Sigmoid colon (tissue), 4 donors: ENCODE measurements around the gene CNRIP1.

ENCODE experiments used
- EP300 ChIP-seq, 4 donors: sonication (generic); formaldehyde crosslinking; IDR thresholded peaks; one replicate each; pipeline ENCODE4 v1.6.1; 2017; ENCODE audit warnings: antibody characterized with exemption in 4 of 4
- POLR2A ChIP-seq, 2 donors: fragments of 450-650 bp; IDR thresholded peaks; one replicate each; pipeline ENCODE4 v1.6.1; 2016; ENCODE audit warnings: antibody characterized with exemption in 2 of 2, mild to moderate bottlenecking in 2 of 2, moderate library complexity in 2 of 2
- POLR2AphosphoS5 ChIP-seq, 4 donors: sonication (generic); formaldehyde crosslinking; IDR thresholded peaks; one replicate each; pipeline ENCODE4 v1.6.1; 2017; ENCODE audit warnings: antibody characterized with exemption in 4 of 4
- TF ChIP-seq, protein P1 (sequence below), 4 experiments: fragments of 450-650 bp in 3 of 4; fragments of 200-600 bp in 1 of 4; IDR thresholded peaks; one replicate each; pipeline ENCODE4 v1.5.1; 2016 to 2019; ENCODE audit warnings: antibody characterized with exemption in 4 of 4, mild to moderate bottlenecking in 3 of 4, moderate library complexity in 2 of 4

DNA sequence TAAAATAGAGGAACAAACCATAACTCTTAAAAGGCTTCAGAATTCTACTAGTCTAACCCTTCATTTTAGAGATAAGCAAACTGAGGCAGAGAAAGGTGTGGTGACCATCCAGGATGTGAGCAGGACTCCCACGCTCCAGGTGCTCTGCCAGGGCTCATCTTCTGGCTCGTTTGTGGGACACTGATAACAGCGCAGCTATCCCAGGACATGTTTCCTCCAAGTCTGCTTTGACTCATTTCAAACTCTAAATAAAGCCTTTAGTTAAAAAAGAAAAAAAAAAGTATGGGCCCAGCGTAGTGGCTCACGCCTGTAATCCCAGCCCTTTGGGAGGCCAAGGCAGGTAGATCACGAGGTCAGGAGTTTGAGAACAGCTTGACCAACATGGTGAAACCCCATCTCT lies 28.4 kb downstream of the CNRIP1 start:
- TF ChIP-seq, protein P1, sequence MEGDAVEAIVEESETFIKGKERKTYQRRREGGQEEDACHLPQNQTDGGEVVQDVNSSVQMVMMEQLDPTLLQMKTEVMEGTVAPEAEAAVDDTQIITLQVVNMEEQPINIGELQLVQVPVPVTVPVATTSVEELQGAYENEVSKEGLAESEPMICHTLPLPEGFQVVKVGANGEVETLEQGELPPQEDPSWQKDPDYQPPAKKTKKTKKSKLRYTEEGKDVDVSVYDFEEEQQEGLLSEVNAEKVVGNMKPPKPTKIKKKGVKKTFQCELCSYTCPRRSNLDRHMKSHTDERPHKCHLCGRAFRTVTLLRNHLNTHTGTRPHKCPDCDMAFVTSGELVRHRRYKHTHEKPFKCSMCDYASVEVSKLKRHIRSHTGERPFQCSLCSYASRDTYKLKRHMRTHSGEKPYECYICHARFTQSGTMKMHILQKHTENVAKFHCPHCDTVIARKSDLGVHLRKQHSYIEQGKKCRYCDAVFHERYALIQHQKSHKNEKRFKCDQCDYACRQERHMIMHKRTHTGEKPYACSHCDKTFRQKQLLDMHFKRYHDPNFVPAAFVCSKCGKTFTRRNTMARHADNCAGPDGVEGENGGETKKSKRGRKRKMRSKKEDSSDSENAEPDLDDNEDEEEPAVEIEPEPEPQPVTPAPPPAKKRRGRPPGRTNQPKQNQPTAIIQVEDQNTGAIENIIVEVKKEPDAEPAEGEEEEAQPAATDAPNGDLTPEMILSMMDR (IDR thresholded peaks at IDR 0.05): no peak
- TF ChIP-seq POLR2AphosphoS5 (IDR thresholded peaks at IDR 0.05) (no peak), POLR2A (IDR thresholded peaks at IDR 0.05) (no peak), EP300 (IDR thresholded peaks at IDR 0.05) (no peak)
